Measurements from ENCODE around the gene CHAF1A. TPM values are rescaled to one million over a fixed set of nuclear protein-coding genes. Genes with fewer than 3 reads are reported as not detected.
A peak's percentile ranks its signal among the peaks of the same experiment; 100 is the strongest.

CHAF1A gene
- total and polyA plus RNA-seq, 2 experiments from 2014 or later = 113 to 125 TPM

DNA sequence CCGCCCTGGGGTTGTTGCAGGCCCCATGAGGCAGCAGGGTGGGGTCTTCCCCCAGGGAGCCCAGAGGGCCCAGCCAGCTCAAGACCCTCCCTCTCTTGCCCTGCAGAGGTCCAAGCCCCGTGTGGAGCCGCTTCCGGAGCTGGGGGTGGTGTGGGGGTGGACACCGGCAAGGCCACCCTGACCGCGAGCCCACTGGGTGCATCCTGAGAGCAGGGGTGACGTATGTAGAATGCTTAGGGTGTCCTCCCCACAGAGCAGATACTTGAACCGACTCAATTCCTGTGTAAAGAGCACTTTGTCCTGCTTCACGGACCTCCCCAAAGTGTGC is 40.3 kb downstream of the CHAF1A start:
- DNase-seq (ENCODE audit: low spot score) (no peak), ATAC-seq (no peak)
- H3K27ac ChIP-seq (ENCODE audit: low read depth) = 0 out of 2 replicates have a peak overlapping the region, but pooled peaks have one; percentile 5

More for the DNA sequence above, 40.3 kb downstream of the CHAF1A start:
- H3K4me3 ChIP-seq = no peak overlapping the region
- H3K9me2 ChIP-seq (ENCODE audit: insufficient read depth) = no peaks in the 10 kb centered on the region
- H4K20me1 ChIP-seq (replicated peaks; ENCODE audit: insufficient read depth) = peaks cover 43% of the 10 kb centered on the region
- no peak overlapping the region for H3K4me2 ChIP-seq
- H3K27me3 ChIP-seq (ENCODE audit: insufficient read depth) = no peaks in the 10 kb centered on the region
- H3K79me2 ChIP-seq (replicated peaks; ENCODE audit: insufficient read depth) = peaks cover 16% of the 10 kb centered on the region; the same call in 1 of the 2 replicates
- no peak overlapping the region for H2AFZ ChIP-seq
- no peak overlapping the region for H3K4me3 Mint-ChIP-seq
- H3K9me3 Mint-ChIP-seq = no peaks in the 10 kb centered on the region
- H3F3A ChIP-seq (replicated peaks; ENCODE audit: low read depth) = peaks cover 34% of the 10 kb centered on the region; the same call in 1 of the 2 replicates
- TF ChIP-seq, protein P1, sequence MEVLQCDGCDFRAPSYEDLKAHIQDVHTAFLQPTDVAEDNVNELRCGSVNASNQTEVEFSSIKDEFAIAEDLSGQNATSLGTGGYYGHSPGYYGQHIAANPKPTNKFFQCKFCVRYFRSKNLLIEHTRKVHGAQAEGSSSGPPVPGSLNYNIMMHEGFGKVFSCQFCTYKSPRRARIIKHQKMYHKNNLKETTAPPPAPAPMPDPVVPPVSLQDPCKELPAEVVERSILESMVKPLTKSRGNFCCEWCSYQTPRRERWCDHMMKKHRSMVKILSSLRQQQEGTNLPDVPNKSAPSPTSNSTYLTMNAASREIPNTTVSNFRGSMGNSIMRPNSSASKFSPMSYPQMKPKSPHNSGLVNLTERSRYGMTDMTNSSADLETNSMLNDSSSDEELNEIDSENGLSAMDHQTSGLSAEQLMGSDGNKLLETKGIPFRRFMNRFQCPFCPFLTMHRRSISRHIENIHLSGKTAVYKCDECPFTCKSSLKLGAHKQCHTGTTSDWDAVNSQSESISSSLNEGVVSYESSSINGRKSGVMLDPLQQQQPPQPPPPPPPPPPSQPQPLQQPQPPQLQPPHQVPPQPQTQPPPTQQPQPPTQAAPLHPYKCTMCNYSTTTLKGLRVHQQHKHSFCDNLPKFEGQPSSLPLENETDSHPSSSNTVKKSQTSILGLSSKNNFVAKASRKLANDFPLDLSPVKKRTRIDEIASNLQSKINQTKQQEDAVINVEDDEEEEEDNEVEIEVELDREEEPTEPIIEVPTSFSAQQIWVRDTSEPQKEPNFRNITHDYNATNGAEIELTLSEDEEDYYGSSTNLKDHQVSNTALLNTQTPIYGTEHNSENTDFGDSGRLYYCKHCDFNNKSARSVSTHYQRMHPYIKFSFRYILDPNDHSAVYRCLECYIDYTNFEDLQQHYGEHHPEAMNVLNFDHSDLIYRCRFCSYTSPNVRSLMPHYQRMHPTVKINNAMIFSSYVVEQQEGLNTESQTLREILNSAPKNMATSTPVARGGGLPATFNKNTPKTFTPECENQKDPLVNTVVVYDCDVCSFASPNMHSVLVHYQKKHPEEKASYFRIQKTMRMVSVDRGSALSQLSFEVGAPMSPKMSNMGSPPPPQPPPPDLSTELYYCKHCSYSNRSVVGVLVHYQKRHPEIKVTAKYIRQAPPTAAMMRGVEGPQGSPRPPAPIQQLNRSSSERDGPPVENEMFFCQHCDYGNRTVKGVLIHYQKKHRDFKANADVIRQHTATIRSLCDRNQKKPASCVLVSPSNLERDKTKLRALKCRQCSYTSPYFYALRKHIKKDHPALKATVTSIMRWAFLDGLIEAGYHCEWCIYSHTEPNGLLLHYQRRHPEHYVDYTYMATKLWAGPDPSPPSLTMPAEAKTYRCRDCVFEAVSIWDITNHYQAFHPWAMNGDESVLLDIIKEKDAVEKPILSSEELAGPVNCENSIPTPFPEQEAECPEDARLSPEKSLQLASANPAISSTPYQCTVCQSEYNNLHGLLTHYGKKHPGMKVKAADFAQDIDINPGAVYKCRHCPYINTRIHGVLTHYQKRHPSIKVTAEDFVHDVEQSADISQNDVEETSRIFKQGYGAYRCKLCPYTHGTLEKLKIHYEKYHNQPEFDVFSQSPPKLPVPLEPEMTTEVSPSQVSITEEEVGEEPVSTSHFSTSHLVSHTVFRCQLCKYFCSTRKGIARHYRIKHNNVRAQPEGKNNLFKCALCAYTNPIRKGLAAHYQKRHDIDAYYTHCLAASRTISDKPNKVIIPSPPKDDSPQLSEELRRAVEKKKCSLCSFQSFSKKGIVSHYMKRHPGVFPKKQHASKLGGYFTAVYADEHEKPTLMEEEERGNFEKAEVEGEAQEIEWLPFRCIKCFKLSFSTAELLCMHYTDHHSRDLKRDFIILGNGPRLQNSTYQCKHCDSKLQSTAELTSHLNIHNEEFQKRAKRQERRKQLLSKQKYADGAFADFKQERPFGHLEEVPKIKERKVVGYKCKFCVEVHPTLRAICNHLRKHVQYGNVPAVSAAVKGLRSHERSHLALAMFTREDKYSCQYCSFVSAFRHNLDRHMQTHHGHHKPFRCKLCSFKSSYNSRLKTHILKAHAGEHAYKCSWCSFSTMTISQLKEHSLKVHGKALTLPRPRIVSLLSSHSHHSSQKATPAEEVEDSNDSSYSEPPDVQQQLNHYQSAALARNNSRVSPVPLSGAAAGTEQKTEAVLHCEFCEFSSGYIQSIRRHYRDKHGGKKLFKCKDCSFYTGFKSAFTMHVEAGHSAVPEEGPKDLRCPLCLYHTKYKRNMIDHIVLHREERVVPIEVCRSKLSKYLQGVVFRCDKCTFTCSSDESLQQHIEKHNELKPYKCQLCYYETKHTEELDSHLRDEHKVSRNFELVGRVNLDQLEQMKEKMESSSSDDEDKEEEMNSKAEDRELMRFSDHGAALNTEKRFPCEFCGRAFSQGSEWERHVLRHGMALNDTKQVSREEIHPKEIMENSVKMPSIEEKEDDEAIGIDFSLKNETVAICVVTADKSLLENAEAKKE (CRISPR knock-in tag; IDR thresholded peaks at IDR 0.05) = no peak
- TF ChIP-seq ZNF114 (CRISPR knock-in tag; IDR thresholded peaks at IDR 0.05) (no peak), ETS1 (IDR thresholded peaks at IDR 0.05) (no peak), ZNF331 (CRISPR knock-in tag; IDR thresholded peaks at IDR 0.05; ENCODE audit: low read depth) (no peak), CTCF (conservative IDR thresholded peaks at IDR 0.05; ENCODE audit: low read depth in 2 of 2) (no peak), JUNB (IDR thresholded peaks at IDR 0.05; ENCODE audit: unreplicated experiment) (no peak), NANOG (IDR thresholded peaks at IDR 0.05; ENCODE audit: borderline replicate concordance) (no peak), POLR2AphosphoS5 (IDR thresholded peaks at IDR 0.05; ENCODE audit: low read depth) (no peak), STAT1 (IDR thresholded peaks at IDR 0.05; ENCODE audit: unreplicated experiment) (no peak), CREB1 (CRISPR knock-in tag; IDR thresholded peaks at IDR 0.05; ENCODE audit: low read depth) (no peak)
- peaks cover 10% of the 10 kb centered on the region; the same call in 2 of the 3 replicates for H3K4me1 Mint-ChIP-seq
- peaks cover 57% of the 10 kb centered on the region for H3K36me3 Mint-ChIP-seq (ENCODE audit: low read depth)
- peaks cover 23% of the 10 kb centered on the region for H3K36me3 ChIP-seq (ENCODE audit: insufficient read depth)
- no peak overlapping the region for H3K27ac Mint-ChIP-seq
- peaks cover 32% of the 10 kb centered on the region for H3K27me3 Mint-ChIP-seq (ENCODE audit: insufficient read depth, low read depth, poor library complexity)
- no peaks in the 10 kb centered on the region for H3K4me1 ChIP-seq (ENCODE audit: insufficient read depth)

Measured in GM23338 (cell line).